HT-29 (cell line): ENCODE results near the gene STAP2. TPM values are rescaled to one million over a fixed set of nuclear protein-coding genes. Genes with fewer than 3 reads are reported as not detected.
"Not testable (repeated sequence)": the region's sequence is repeated elsewhere in the genome, so short reads cannot be mapped to it uniquely, and the experiment has no call there.

Source experiments
- DNase-seq: peaks from one replicate; pipeline ENCODE4 v3.0.0-alpha.2; 2015; ENCODE audit warnings: low spot score
- total RNA-seq: library from RNA; depleted of rRNA; stranded (reverse); fragments of >200 nt; shearing (Covaris generic); gene quantifications from 2 replicates; pipeline ENCODE4 v1.2.3, GENCODE V29; 2014

STAP2 gene
- total RNA-seq, 1 experiment from 2014 or later, result 69.6 TPM

DNA sequence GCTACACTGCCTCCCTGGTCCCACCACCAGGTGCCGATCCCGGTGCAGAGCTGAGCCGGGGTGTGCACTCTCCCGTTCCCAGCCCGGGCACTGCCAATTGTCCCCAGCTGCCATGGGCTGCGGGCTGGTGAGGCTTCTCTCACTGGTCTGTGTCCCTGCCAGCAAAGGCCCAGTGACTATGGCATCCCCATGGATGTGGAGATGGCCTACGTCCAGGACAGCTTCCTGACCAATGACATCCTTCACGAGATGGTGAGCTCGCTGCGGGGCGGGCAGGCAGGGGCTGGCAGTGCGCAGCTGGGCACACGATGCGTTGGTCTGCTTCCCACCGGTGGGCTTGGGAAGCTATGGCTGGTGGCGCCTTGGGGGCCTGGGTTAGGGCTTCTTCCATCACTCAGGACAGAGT lies 19.3 kb upstream of the STAP2 start:
- no peak for DNase-seq

DNA sequence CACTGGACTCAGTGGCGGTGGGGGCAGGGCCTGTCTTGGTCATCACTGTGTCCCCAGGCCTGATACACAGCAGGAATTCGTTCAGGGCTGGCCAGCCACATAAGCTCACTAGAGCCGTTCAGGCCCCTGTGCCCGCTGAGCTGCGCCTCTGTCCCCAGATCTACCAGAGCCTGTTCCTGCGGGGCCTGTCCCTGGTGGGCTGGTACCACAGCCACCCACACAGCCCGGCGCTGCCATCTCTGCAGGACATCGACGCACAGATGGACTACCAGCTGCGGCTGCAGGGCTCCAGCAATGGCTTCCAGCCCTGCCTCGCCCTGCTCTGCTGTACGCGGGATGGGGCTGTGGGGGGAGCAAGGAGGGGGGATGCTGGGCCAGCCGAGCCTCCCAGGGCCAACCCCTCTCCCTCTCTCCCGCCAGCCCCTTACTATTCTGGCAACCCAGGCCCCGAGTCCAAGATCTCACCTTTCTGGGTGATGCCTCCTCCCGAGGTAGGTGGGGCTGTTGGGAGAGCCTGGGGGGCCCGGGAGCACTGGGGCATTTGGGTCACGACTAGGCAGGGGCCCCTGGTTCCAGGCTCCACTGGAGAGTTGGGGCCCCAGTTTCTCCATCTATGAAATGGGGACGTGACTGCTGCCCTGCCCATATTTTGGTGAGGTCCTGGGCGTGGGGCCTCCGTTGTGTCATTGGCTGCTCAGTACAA lies 18.6 kb upstream of the STAP2 start:
- DNase-seq, result no peak

DNA sequence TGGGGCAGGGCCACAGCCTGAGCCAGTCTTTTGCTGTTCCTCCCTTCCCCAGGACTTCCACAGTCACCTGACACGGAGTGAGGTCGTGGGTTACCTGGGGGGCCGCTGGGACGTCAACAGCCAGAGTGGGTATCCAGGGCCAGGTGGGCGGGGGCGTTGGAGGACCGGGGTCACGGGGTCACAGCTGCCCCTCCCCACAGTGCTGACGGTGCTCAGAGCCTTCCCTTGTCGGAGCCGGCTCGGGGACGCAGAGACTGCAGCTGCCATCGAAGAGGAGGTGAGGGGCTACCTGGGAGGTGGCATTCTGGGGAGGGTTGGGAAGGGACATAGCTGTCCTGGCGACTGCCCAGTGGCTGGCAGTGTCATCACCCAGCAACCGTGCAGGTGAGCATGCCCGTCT lies 16.3 kb upstream of the STAP2 start:
- no peak for DNase-seq

DNA sequence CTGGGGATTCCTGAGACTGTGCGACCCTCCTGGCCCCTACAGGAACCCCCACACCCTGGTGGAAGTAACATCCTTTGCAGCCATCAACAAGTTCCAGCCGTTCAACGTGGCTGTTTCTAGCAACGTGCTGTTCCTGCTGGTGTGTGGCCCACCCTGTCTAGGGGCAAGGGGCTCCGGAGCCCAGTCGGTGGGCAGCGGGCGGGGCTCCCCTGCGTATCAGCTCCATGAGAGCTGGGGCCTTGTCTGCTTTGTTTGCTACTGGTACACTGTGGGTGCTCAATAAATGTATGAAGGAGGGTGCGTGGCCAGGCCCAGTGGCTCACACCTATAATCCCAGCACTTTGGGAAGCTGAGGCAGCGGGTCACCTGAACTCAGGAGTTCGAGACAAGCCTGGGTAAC lies 15.7 kb upstream of the STAP2 start:
- no peak for DNase-seq

DNA sequence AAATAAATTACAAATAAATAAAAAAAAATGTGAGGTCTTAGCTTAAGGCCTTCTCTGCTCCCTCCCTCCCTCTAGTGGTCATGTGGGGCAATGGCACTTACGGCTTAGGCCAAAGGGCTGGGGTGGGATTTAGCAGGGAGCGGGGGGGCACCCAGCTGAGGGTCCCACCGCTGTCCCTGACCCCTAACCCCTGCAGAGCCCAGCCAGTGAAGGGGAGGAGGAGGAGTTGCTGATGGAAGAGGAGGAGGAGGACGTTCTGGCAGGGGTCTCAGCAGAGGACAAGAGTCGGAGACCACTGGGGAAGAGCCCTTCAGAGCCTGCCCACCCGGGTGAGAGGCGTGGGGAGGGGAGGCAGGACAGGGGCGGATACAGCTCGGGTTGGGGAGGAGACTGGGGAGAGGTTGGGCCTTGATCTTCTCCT lies 14.1 kb upstream of the STAP2 start:
- DNase-seq, result peak; percentile 54

DNA sequence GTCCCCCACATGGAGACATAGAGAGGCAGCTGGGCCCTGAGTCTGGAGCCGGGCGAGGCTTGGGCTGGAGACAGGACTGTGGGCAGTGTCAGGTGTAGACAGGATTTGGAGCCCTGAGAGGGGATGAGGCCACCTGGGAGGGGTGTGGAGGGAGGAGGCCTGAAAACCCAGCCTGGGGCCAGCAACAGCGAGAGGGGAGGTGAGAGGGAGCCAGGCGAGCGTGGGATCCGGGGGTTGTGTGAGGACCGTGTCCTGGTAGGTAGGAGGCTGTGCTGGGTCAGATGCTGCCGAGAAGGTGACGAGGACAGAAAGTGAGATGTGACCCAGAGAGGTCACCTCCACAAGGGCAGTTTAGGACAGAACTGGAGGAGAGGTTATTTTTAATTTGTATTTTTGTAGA lies 12.1 kb upstream of the STAP2 start:
- DNase-seq, result no peak

DNA sequence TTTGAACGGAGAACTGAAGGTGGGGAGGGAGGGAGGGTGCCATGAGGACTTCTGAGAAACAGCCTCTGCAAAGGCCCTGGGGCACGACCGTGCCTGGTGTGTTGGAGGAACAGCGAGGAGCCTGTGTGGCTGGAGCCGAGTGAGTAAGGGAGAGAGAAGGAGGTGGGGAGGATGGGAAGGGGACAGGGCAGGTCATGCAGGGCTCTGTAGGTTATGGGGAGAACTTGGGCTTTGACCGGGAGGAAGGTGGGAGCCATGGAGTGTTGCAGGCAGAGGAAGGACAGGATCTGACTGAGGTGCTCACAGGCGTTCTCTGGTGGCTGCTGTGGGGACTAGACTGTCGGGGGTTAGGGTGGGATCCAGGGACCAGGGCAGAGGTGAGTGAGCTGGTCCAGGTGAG lies 11.5 kb upstream of the STAP2 start:
- DNase-seq, result no peak

DNA sequence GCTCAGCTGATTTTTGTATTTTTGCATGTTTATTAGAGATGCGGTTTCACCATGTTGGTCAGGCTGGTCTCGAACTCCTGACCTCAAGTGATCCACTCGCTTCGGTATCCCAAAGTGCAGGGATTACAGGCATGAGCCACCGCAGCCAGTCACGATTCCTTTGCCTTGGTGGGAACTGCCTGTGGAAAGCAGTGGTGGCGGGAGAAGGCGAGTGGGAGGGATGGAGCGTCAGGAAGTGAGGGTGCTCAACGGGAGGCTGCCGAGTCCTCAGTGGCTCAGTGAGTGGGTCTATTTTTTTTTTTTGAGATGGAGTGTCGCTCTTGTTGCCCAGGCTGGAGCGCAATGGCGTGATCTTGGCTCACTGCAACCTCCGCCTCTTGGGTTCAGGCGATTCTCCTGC lies 10.6 kb upstream of the STAP2 start:
- DNase-seq, result not testable (repeated sequence)

DNA sequence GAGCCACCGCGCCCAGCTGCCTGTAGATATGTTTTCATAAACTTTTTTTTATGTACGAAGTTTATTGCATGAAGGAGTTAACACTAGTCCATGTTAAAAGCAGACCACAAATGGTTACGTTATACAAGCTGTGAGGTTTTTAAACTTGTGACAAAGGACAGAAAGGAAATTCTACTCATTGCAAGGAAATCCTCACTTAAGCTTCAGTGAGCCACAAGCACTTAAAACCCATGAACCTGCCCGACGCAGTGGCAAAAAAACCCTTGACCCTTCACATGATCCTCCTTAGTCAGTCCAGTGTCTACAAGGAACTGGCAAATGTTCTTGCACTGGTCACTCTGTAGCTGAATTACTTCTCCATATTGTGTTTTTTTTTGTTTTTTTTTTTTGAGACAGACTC lies 8.9 kb upstream of the STAP2 start:
- DNase-seq, result no peak

DNA sequence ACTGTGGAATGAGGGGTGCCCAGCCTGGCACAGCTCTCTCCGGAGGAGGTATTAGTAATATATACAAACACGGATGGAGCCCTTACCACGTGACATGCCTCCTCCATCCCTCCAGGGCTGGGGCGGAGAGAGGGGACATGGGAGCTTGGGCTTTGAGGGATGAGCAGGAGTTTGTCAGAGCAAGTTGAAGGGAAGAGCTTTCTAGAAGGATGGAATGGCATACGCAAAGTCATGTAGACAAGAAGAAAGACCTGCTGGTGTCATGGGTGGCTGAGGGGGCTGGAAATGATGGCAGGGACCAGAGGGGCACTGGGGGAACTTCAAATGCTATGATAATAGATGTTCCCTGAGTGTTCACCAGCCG lies 7.4 kb upstream of the STAP2 start:
- DNase-seq, result no peak

DNA sequence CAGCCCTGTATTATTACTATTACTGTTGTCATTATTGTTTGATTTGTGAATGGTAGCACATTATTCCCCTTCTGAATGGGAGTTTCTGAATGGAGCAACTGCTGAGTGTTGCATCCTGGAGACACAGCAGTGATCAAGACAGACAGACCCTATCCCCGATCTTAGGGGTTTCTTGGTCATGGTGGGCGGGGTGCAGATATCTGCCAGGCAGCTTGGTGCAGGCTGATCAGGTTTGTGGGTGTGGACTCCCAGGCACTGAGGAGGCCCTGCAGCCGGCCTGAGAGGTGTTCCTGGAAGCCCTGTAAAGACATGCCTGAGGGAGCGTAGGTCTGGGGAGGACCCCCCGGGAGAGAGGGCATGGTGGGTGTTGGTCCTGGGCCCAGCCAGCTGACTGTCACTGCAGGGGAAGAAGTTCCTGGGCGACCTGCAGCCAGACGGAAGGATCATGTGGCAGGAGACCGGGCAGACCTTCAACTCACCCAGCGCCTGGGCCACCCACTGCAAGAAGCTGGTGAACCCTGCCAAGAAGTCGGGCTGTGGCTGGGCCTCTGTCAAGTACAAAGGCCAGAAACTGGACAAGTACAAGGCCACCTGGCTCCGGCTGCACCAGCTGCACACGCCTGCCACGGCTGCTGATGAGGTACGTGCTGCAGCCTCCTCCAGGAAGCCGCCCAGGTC lies 6.9 kb upstream of the STAP2 start:
- no peak for DNase-seq

DNA sequence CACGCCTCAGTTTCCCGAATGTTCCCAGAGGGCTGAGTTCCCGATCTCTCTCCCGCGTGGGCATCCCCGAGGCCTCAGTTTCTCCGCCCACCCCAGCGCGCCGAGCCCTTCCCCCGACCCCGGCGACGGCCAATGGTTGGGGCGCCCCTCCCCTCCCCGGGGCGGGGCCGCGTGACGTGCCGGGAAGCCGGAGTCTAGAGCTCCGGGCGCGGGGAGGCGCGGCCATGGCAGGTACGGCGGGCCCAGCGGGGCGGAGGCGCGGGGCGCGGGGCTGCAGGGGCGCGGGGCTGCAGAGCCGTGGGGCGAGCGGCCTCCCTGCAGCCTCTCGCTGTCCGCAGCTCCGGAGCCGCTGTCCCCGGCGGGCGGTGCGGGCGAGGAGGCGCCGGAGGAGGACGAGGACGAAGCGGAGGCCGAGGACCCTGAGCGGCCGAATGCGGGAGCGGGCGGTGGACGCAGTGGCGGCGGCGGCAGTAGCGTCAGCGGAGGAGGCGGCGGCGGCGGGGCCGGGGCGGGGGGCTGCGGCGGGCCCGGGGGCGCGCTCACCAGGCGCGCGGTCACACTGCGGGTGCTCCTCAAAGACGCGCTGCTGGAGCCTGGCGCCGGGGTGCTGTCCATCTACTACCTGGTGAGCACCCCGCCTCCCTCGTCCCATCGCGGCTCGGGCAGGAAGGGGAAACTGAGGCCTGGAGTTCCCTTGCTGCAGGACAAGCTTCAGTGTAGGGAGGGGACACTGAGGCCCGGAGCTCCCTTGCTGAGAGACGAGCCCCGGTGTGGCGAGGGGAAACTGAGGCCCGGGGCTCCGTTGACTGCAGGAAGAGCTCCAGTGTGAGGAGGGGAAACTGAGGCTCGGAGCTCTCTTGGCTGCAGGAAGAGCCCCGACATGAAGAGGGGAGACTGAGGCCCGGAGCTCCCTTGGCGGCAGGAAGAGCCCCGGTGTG lies 5.0 kb upstream of the STAP2 start, which contains the start of gene MPND:
MPND (plus strand) TSS at position 193 of the 938 bp plus-strand sequence; CDS start at position 225, 32 bp downstream.
- DNase-seq, result peak; percentile 77

DNA sequence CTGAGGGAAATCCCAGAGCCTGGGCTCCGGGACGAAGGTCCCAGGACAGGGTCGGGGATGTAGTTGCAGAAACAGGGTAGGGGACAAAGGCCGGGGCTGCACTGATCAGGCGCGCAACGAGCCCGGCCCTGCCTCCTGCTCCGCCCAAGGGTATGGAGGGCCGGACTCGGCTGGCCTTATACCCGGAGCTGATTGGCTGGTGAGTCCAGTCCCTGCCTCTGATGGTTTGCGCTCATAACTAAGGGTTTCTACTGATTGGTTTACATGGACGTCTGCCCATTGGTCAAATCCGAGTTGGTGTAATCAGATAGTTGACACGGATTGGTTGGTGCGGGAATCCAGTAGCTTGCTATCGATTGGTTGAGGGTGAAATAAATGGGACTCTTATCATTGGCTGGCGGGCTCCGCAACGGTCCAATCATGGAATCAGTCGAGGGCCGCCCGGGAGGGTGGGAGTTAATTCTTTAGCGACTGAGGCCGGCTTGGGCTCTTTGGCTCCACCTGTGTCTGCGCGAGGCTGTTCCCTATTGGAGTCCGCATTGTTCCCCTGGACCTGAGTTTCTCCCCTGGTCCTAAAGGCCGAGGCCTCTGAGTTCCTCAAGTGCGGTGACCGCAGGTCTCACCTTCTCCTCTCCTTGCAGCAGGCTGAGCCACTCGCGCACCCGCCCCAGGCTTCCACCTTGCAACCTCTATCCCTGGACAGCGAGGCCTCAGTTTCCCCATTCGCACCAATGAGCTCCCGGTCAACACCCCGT lies 4.2 kb upstream of the STAP2 start:
- DNase-seq, result peak; percentile 98

DNA sequence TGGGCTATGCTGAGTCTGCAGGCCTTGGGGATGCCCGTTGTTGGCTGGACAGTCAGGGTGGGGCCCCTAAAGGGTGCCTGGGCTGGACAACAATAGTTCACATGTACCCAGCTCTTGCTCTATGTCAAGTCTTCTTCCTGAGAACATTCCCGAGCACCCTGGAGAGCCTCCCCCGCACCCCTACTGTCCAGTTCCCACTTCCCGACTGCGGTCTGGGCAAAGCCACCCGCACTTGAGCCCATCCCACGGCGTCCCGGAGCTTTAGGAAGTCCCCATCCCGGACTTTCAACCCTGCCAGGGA lies 3.6 kb upstream of the STAP2 start:
- DNase-seq, result no peak

DNA sequence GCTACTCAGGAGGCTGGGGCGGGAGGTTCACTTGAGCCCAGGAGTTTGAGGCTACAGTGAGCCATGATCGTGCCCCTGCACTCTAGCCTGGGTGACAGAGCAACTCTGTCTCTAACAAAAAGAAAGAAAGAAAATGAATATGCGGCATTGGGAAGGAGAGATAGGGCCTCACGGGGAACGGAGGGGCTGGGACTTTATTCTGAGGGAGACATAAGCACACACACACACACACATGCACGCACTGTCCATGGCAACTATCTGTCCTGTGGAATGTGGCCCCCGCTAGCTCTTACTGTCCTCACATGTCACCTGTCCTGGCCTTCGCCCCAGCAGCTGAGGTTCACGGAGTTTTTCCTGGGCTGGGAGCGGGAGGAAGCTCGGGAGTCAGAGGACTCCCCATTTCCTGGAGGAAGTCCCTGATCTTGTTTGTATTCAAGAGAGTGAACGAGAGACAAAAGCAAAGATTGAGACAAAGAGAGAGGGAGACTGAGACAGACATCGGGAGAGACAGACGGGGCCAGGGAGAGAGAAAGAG lies 654 bp downstream of the STAP2 start:
- peak; percentile 52 for DNase-seq

DNA sequence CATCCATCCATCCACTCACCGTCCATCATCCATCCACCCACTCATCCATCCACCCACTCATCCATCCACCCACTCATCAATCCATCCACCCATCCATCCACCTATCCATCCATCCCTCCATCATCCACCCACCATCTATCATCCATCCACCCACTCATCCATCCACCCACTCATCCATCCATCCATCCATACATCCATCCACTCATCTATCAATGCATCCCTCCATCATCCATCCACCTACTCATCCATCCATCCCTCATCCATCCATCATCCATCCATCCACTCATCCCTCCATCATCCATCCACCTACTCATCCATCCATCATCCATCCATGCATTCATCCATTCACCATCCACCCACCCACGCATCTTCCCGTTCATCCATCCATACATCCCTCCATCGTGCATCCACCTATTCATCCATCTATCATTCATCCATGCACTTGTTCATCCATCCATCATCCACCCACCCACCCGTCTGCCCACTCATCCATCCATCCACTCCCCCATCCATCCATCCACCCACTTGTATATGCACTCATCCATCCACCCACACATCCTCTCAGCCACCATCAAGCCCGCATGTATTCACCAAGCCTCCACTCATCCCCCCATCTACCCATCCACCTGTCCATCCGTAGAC lies 3.6 kb downstream of the STAP2 start:
- DNase-seq, result no peak

DNA sequence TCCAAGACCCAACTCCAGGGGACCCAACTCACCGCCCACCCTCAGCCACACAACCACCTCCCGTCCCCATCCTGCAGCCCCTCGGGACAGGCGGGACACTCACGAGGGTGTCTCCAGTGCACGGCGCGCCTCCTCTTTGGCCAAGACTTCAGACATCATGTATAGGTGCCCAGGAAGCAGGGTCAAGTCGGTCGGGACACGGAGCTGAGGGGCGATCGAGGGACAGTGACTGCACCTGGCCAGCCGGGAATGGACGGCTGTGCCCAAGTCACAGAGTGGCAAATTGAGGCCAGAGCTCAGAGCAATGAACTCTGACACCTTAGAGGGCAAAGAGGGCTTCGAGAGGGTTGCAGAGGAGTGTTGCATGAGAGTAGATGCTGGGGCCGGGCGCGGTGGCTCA lies 8.8 kb downstream of the STAP2 start:
- no peak for DNase-seq

DNA sequence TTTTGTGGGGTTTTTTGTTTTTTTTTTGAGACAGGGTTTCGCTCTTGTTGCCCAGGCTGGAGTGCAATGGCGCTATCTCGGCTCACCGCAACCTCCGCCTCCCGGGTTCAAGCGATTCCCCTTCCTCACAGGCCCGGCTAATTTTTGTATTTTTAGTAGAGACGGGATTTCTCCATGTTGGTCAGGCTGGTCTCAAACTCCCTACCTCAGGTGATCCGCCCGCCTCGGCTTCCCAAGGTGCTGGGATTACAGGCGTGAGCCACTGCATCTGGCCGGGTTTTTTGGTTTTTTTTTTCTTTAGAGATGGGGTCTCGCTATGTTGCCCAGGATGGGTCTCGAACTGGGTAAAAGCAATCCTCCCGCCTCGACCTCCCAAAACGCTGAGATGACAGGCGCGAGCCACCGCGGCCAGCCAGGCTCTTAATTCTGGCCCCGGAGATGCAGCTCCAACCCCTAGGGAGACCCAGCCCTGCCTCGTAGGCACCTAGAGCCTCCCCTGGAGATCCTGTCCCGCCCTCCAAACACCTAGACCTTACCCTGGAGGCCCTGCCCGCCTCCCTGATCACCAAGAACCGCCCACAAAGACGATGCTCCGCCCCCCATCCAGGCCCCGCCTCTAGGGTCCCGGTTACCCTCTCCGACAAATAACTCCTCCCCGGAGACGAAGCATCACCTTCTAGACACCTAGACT lies 9.5 kb downstream of the STAP2 start:
- not testable (repeated sequence) for DNase-seq

DNA sequence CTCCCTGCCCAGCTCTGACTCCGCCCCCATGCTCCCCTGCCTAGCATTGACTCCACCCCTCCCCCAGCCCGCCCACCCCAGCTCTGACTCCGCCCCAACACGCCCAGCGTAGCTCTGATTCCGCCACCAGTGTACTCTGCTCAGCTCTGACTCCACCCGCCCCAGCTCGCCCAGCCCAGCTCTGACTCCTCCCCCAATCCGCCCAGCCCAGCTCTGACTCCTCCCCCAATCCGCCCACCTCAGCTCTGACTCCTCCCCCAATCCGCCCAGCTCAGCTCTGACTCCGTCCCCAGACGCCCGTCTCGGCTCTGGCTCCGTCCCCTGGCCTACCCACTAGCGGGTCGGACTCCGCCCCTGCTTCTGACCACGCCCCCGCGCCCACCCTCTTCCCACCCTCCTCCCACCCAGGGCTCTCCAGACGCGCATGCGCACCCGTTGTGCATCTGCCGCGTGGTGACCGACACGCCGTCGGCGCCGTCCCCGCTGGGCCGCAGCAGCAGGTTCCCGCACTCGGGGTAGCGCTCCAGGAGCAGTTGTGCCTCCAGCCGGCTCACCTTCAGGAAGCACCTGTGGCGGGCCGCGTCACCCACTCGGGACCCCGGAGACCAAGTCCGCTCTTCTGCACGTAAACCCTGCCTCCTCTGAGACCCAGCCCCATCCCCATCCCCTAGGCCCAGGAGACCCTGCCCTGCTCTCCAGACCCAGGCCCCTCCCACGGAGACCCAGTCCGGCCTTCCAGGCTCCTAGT lies 10.2 kb downstream of the STAP2 start:
- no peak for DNase-seq

DNA sequence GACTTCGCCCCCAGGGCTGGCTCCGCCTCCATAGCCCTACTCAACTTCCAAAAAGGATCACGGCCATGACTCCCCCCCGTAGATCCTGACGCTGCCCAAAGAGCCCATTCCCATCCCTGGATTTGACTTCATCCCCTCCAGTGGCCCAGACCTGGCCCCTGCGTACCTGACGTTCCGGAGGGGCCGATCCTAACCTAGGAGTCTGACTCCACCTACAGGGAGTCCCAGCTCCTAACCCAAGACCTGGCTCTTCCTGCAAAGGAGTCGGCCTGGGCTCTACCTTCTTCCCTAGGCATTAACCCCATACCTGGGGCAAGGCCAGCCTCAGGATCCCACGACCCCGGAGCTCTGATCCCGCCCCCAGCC lies 10.8 kb downstream of the STAP2 start:
- DNase-seq, result no peak
